H54 (cell line): ENCODE measurements around the gene ENTREP1.
"Not testable (repeated sequence)": the region's sequence is repeated elsewhere in the genome, so short reads cannot be mapped to it uniquely, and the experiment has no call there.

ENCODE experiments used
- DNase-seq: peaks from one replicate; pipeline ENCODE4 v3.0.0; 2011; ENCODE audit warnings: low spot score, mixed read lengths; ENCODE audit not compliant: insufficient read length
- FAIRE-seq: peaks from 3 replicates; lab custom pipeline; 2011; peaks lifted over from hg19 to GRCh38; lab: Jason Lieb, UNC
- POLR2A ChIP-seq: IDR thresholded peaks from 2 replicates; pipeline ENCODE4 v1.6.1; 2011; ENCODE audit warnings: low read depth, mild to moderate bottlenecking, low read length

The ENTREP1 gene

GRCh38 chr9:69391487-69391886, 66.5 kb downstream of the ENTREP1 start:
- no peak for FAIRE-seq
- no peak for DNase-seq
- no peak for TF ChIP-seq POLR2A

GRCh38 chr9:69391946-69392345, 66.9 kb downstream of the ENTREP1 start:
- DNase-seq (no peak), FAIRE-seq (no peak)
- TF ChIP-seq POLR2A = no peak

GRCh38 chr9:69392826-69393225, 67.8 kb downstream of the ENTREP1 start:
- no peak for FAIRE-seq
- TF ChIP-seq POLR2A = no peak

GRCh38 chr9:69393425-69393824, 68.4 kb downstream of the ENTREP1 start:
- FAIRE-seq (no peak), DNase-seq (no peak)
- TF ChIP-seq POLR2A = no peak

More at GRCh38 chr9:69392826-69393225, 67.8 kb downstream of the ENTREP1 start:
- DNase-seq = no peak

GRCh38 chr9:69395718-69396117, 70.7 kb downstream of the ENTREP1 start:
- no peak for FAIRE-seq
- DNase-seq = no peak
- TF ChIP-seq POLR2A = no peak

GRCh38 chr9:69396759-69397158, 71.7 kb downstream of the ENTREP1 start:
- FAIRE-seq (no peak), DNase-seq (no peak)
- TF ChIP-seq POLR2A = no peak

GRCh38 chr9:69397384-69398214, 72.6 kb downstream of the ENTREP1 start:
- DNase-seq (no peak), FAIRE-seq (no peak)
- no peak for TF ChIP-seq POLR2A

- no peak for TF ChIP-seq POLR2A
These were observed 75.5 kb downstream of the ENTREP1 start for GRCh38 chr9:69400470-69400869.

GRCh38 chr9:69409936-69410335, 84.9 kb downstream of the ENTREP1 start:
- DNase-seq, FAIRE-seq: not testable (repeated sequence)

More at GRCh38 chr9:69400470-69400869, 75.5 kb downstream of the ENTREP1 start:
- DNase-seq (no peak), FAIRE-seq (no peak)

- no peak for FAIRE-seq
- DNase-seq = no peak
- TF ChIP-seq POLR2A = no peak
These were observed 86.2 kb downstream of the ENTREP1 start for GRCh38 chr9:69411246-69411645.

- no peak for FAIRE-seq
- DNase-seq = no peak
- TF ChIP-seq POLR2A = no peak
These were observed 87.1 kb downstream of the ENTREP1 start for GRCh38 chr9:69411931-69412740.

- DNase-seq (peak; percentile 81), FAIRE-seq (no peak)
- TF ChIP-seq POLR2A = no peak
These were observed 87.7 kb downstream of the ENTREP1 start for GRCh38 chr9:69412741-69413150.

- DNase-seq (no peak), FAIRE-seq (no peak)
- TF ChIP-seq POLR2A = no peak
These were observed 95.7 kb downstream of the ENTREP1 start for GRCh38 chr9:69420611-69421270.
